Nucleus accumbens (tissue), 56 donors: Measurements from ENCODE around the gene XPNPEP2.

Source experiments
- DNase-seq, 56 donors: peaks; one replicate each; lab custom pipeline; 2025; lab: John Stamatoyannopoulos, UW

Gene XPNPEP2

DNA sequence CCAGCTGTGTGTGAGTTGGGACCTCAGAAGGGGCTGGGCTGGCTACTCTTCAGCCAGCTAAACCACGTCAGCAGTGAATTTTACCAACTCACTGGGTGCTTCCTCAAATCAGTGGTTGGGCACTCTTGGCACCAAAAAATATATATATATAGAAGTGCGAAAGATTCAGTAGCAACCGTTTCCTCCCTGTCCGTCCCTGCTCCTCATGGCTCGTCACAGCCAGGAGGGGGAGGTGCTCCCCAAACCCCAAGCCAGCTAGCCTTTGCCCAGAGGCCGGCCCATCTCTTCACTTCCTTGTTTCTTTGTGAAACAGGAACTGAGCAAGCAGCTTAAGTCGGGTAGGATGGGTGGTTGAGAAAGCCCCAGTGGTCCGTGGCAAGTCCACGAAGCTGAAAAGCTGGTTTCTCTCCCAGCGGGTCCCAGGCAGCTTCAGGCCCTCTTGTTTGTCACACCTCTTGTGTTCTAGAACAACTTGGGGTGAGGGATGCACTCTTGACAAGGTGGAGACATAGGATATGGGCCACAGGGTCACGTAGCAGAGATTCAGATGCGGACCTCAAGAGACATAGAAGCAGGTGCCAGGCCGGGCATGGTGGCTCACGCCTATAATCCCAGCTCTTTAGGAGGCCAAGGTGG, 34.1 kb downstream of the XPNPEP2 start:
- peak in 26 of 56 donors; percentile 0 to 40 (median 9) for DNase-seq

DNA sequence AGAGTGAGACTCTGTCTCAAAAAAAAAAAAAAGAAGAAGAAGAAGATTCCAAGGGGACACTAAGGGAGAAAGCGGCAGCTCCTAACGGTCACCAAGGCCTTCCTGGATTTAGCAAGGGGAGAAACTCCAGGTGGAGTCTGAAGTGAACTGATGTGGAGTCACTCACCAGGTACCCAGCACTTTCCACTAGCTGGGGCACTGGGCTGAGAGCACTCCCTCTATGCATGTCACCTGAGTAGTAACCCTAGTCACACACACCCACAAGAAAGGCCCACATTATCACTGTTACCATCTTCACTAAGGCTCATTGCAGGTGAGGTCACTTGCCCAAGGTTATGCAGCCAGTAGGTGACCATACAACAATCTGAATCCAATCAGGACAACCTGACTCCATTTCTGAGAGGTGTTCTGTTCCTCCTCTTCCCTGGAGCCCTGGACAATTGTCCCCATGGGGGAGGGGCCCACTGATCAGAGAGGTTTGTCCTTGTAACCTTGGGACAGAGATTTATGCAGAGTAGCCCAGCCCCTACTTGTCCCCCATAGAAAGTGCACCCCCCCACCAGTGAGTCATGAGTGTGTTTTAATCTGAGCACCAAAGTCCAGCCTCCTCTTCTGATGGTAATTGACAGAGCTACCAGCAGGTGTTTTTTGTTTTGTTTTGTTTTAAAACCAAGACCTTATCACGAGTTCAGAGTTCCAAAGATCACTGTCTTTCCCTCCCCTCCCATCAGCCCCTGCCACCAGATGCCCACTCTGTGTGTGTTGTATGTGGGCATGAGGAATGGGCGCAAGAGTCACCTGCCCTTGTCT, 35.1 kb downstream of the XPNPEP2 start:
- no peak for DNase-seq

DNA sequence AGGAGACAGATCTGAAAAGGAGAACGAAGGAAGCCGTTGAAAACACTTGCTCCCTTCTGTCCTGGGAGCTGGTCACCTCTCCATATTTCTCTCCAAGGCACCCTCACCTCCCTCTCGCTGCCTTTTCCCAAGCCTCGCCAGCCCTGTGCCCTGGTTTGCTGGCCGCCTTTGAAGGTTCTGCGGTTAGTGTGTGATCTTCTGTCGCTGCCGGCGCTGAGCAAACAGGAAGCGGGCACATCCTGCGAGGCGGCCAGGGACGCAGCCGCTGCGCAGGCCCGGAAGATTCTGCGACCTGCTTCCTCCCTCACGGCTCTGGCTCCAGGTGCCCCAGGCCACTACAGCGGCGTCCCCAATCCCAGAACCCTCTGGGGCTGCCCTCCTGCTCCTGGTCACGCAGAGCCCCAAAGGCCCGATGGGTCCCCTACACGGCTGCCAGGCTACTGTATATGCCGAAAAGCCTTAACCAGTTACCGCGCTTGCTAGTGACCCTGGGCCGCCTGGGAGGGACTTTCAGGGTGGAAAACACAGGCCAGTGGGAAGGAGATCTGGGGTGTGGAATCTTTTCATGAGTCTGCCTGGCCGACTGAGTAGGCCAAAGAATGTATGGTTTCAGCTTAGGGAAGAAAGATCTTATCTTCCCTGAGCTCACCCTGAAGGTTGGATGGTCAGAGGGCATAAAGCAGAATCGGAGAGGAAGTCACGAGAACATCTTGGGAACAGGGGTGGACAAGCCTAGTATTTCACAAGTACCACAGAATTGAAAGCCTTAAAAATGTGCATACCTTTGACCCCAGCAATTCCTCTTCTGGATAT, 38.6 kb downstream of the XPNPEP2 start:
- DNase-seq, result peak in 3 of 56 donors; percentile 1 to 17 (median 5)

DNA sequence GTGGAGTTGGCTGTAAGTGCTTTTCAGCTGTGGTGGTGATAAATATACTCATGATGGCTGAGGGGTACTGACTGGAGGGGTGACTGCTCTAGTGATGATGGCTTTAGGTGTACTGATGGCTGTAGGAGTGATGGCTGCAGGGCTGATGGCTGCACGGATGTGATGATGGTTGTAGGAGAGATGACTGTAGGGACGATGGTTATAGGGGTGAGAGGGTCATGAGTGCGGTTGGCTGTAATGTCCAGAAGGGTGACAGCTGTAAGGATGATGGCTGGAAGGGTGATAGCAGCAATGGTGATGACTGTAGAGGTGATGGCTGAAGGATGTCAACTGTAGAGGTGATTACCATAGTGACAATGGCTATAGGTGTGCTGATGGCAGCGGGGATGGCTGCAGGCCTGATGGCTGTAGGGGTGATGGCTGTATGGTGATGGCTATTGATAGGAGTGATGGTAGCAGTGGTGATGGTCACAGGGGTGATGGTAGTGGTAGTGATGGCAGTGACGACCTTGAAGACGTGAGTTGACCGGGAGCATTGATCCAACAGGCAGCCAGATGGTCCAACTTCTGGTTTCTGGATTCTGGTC, 40.4 kb downstream of the XPNPEP2 start:
- no peak for DNase-seq

DNA sequence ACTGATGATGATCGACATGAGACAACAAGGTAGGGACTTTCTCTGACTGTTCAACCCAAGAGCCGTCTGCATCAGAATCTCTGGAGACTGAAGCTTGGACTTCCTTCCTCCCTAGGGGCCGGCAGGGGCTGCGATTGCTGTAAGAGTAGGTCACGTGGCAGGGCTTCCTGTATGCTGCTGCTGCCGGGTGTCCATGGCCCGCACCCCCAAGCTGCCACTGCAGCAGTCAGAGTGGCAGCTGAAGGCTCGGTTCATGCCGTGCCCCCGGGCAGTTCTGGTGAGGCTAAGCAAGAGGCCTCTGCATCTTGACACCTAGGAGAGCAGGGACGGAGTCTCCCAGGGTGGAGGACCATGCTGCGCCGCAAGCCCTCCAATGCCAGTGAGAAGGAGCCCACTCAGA, 41.0 kb downstream of the XPNPEP2 start, which contains the start of gene SASH3:
TSS of gene SASH3 (plus strand) at position 203 of the 400 bp plus-strand sequence. CDS start at position 352, 149 bp downstream.
- DNase-seq, result peak in 10 of 56 donors; percentile 1 to 29 (median 8)

DNA sequence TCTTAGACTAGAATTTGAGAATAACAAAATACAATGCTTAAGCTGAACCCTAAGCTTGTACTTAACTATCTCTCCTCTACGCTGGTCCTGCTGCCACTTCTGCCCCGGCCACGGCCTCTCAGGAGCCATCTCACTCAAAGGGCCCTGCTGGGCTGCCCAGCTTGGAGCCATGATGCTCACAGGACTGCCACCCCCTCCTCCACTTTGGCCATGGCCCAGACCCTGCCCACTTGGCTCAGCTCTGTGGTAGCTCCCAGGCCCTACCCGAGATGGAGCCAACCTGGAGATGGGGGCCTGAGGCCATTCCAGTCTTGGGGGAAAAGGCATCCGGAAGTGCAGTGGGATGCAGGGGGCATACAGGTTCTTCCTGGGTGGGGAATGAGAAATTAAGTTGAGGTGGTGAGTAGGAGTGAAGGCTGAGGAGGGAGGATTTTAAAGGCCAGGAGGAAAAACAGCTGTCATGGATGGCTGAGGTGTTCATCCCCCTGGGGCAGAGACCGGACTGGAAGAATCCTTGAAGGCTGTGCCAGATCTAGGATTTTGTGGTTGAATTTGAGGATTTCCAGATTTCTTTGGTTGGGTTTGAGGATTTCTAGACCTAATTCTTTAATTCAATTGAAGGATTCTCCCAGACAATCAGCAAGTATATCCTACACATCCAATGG, 41.8 kb downstream of the XPNPEP2 start:
- DNase-seq, result peak in 1 of 56 donors; percentile 1

DNA sequence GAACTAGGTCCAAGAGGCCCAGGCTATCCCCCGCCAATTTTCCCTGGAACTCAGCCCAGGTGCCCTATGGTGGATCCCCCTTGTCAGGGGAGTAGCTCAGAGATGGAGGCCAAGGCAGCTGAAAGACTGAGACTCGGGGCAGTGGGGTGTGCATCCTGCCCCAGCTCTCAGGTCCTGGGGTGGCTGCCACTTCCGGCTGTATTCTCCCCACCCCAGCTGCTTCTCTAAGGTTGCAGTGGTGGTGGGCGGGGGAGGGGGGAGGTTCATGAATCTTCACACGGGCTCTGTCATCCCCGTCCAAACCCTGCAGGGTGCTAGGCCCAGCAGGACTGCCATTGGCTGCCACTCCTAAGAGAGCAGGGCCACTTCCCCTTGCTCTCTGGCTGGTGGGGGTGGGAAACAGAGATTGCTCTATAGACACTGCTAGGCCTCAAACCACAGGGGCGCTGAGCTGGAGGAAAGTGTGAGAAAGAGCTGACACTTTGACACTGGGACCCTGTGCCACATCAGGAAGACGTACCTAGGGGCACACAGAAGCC, 42.4 kb downstream of the XPNPEP2 start:
- DNase-seq, result peak in 6 of 56 donors; percentile 0 to 16 (median 5)

DNA sequence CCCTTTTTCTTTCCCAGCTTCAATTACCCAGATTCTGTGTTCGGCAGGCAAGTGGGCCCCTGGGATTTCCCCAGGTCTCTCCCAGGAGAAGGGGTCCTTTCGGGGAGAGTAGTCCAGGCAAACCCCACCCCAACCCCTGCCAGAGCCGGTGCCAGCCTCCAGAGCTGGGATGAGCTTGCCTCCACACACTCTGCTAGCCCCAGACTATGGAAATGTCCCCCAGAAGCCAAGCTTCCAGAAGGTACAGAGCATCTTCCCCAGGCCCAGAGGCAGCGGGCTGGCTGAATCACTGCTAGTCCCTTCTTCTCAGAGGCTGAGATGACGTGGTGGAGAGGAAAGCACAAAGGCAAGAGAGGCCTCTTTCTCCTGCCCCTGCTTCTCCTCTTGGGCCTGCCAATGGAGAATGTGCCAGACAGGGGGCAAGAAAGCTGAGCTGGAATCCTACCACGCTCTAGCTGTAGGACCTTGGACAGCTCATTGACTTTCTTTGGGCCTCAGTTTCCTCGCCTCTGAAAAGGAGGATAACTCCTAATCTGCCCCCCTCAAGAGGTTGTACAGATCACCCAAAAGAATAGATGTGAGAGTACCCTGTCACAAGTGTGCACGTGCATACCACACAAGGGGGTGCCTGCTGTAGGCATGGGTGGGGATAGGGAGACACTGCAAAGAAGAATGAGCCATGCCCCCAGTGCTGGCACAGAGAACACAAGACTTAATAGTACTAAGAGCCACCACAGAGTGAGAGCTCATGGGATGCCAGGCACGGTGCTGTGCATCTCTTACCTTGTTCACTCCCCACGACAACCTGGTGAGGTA, 43.1 kb downstream of the XPNPEP2 start:
- DNase-seq, result no peak

DNA sequence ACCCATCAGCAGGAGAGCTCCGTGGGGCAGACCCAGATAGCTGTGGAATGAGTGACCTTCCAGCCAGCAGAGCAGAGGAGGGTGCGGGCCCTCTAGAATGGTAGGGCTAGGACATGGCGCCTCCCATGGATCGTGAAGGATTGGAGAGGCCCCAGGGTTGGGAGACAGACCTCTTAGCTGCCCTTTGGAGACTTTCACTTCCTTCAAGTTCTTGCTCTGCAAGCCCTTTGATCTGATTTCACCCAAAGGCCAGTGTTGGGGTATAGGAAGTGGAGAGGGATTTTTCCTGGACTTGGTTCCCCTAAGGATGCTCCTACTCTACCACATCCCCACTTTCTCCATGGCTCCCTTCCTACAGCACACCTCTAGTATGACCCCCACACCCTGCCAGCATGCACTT, 43.9 kb downstream of the XPNPEP2 start:
- DNase-seq, result no peak

DNA sequence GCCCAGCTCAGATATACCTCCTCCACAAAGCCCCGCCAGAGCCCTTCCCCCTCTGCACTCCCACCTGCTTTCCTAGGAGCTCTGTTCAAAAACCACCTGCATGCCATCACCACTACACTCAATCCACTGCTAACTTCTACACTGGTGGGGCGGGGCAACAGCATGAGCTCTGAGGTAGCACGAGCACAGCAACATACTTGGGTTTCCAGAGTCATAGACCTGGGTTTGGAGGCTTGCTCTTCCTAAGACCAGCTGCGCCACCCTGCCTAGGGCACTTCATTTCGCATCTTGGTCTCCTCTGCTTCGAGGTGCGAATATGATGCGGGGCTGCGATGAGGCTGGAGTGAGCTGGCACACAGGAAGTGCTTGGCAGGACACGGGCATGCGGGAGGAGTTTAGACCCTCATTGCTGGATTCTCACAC, 44.5 kb downstream of the XPNPEP2 start:
- DNase-seq, result no peak

DNA sequence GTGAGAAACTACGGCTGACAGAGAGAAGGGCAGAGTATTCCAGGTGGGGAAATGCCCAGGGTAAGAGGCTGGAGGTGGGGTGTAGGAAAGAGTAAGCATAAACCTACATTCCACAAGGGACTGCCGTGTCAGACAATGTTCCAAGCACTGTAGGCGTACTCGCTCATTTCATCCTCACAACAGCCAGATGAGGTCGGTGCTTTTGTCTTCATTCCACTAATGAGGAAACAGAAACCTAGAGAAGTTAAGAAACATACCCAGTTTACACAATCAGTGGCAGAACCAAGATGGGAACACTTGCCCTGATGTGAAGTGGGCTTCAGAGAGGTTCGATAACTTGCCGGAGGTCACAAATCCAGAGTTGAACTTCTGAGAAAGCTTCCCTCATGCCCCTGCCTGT, 45.6 kb downstream of the XPNPEP2 start:
- no peak for DNase-seq

DNA sequence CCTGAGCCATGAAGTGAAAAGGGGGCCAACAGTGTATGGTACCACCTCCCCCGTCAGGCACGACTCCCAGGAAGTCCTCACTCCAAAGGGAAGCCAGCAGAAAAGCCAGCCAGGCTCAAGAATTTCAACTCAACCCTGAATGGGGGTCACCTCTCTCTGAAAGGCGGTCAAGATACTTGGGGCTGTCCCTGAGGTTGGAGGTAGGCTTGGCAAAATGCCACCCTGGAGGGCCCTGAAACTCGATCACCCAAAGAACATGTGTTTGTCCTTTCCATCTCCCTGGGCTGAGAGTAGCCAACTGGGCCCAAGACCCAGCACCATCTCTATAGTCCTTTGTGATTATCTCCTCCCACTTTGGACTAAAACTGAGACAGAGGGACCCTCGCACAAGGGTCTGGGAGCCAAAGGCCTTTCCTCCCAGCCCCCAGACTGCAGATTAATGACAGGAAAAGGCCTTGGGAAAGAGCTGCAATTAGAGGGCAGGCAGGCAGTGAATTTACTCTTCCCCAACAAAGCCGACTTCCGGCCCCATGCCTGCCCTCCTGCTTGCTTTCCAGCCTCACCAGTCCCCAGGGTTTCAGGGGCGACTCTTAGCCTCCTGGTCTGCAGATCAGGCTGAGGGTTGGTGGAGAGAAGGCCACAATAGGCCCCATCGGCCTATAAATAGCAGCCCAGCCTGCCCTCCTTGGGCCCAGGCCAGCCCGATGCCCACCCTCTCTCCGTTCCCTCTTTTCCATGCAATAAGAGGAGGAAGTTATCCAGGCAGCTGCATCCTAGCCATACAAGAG, 46.6 kb downstream of the XPNPEP2 start:
- DNase-seq, result no peak

DNA sequence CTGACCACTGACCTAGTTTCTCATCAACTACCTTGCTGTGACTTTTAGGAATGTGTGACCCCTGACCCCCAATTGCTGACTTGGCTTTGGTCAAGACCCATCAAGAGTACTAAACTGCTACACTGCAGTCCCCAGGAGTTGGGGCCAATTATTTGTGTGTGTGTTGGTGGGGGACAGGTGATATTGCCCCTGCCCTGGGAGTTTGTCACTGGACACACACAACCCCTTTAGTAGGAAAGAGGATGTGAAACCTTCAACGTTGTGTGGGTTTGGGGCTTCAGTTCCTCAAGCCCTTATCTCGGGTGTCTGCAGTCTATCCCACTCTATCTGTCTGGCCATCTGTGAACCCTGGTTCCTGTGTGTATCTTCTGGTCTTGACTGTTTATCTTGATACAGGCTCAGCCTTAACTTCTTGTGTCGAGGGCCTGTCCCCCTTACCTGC, 47.5 kb downstream of the XPNPEP2 start:
- peak in 1 of 56 donors; percentile 1 for DNase-seq

DNA sequence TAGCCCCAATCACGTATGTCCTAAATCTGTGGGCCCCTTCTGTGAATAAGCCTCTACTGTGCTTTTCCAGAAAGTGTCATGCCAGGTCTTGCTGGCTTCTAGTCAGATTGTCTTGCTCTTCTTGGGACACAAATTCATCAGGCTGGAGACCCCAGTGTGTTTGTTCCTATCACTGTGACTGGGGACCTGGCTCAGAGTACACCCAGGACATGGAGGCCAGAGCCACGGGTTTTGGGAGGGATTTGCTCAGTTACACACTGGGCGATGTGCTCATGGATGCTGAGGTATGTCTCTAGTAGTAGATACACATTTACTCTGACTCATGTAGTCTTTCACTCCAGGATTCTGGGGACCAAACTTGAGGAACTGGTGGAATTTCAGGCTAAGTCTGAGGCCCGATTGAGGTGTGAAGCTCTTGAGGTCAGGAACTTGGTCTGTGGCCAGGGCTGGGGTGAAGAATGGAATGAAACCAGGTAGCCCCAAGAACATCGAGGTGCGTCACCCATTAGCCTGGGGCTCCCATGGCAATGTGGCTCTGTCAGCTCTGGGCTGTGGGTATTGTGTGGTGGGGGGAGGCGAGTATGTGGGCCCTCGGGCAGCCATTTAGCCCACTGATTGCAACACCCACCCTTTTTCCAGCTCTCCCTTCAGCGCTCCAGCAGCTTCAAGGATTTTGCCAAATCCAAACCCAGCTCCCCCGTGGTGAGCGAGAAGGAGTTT, 48.7 kb downstream of the XPNPEP2 start:
- no peak for DNase-seq

DNA sequence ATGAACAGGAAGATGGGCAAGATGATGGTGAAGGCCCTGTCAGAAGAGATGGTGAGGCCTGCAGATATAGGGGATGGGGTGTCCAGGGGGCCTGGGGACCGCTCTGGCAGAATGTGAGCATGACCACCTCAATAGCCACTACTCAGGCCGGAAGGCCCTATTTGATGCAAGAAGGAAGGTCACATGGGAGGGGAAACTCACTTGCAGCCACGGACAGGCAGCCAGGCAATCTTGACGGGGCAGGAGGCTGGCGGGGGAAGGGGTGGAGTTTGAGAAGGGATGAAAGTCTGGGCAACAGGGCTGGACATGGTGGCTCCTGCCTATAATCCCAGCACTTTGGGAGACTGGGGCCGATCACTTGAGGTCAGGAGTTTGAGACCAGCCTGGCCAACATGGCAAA, 49.7 kb downstream of the XPNPEP2 start:
- DNase-seq, result no peak

DNA sequence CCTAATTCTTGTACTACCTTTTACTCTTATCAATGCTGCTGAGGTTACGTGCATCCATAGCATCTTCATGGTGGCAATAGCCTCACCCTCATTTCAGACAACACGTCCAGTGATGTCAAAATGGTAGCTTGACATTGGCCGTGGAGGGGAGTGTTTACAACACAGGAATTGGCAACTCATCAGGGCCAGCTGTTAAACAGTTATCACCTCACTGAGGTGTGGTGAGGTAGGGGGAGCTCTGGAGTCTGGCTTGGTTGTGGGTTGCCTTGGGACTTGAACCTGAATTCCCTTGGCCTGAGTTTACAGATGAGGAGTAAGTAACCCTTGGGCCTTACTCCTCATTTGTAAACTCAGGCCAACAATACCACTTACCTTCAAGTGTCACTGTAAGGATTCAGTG, 51.4 kb downstream of the XPNPEP2 start:
- no peak for DNase-seq

DNA sequence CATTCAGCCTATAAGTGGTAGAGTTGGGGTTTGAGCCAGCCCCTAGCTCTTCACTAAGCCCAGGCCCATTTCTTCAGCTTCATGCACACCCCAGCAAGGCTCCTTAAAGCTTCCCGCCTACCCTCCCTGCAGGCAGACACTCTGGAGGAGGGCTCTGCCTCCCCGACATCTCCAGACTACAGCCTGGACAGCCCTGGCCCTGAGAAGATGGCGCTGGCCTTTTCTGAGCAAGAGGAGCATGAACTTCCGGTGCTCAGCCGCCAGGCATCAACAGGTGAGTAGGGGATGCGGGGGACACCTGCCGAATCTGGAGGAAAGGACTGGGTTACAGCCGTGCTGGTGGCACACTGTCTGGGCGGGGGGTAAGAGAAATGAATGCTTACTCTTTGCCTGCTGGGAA, 52.0 kb downstream of the XPNPEP2 start:
- DNase-seq, result no peak
